HepG2 (cell line): ENCODE data around the gene SLC39A2. TPM values are rescaled to one million over a fixed set of nuclear protein-coding genes. Genes with fewer than 3 reads are reported as not detected.
A peak's percentile ranks its signal among the peaks of the same experiment; 100 is the strongest.

Experiments used
- AKNA ChIP-seq: sonication (generic); formaldehyde crosslinking; IDR thresholded peaks from 2 replicates; pipeline ENCODE4 v1.4.0; 2020; ENCODE audit warnings: missing genetic modification reagents, borderline replicate concordance
- ARHGAP35 ChIP-seq: sonication (generic); formaldehyde crosslinking; IDR thresholded peaks from 2 replicates; pipeline ENCODE4 v1.9.0; 2022; ENCODE audit warnings: mild to moderate bottlenecking, inconsistent platforms, moderate library complexity, missing genetic modification reagents, borderline replicate concordance
- BCL6 ChIP-seq: IDR thresholded peaks from 2 replicates; pipeline ENCODE4 v1.6.1; 2016; ENCODE audit warnings: missing genetic modification reagents, missing compliant biosample characterization
- CAMTA2 ChIP-seq: sonication (generic); formaldehyde crosslinking; IDR thresholded peaks from 2 replicates; pipeline ENCODE4 v1.4.0; 2020; ENCODE audit warnings: mild to moderate bottlenecking, missing genetic modification reagents, borderline replicate concordance
- CBFB ChIP-seq: sonication (generic); formaldehyde crosslinking; IDR thresholded peaks from 2 replicates; pipeline ENCODE4 v1.4.0; 2020; ENCODE audit warnings: missing genetic modification reagents
- FOXJ3 ChIP-seq: sonication (generic); formaldehyde crosslinking; IDR thresholded peaks from 2 replicates; pipeline ENCODE4 v1.4.0; 2020; ENCODE audit warnings: missing genetic modification reagents, mild to moderate bottlenecking, borderline replicate concordance
- HHEX ChIP-seq: IDR thresholded peaks from 2 replicates; pipeline ENCODE4 v1.6.1; 2016; ENCODE audit warnings: control low read depth
- MED1 ChIP-seq: sonication (generic); formaldehyde crosslinking; IDR thresholded peaks from 2 replicates; pipeline ENCODE4 v1.4.0; 2020; ENCODE audit warnings: missing genetic modification reagents
- NR2C2 ChIP-seq: sonication (generic); formaldehyde crosslinking; IDR thresholded peaks from 2 replicates; pipeline ENCODE4 v1.4.0; 2020; ENCODE audit warnings: missing genetic modification reagents, mild to moderate bottlenecking, moderate library complexity, borderline replicate concordance
- PHF8 ChIP-seq: sonication (generic); formaldehyde crosslinking; IDR thresholded peaks from 2 replicates; pipeline ENCODE4 v1.5.0; 2020; ENCODE audit warnings: missing genetic modification reagents
- SOX5 ChIP-seq: IDR thresholded peaks from 2 replicates; pipeline ENCODE4 v1.6.1; 2016; ENCODE audit warnings: borderline replicate concordance
- U2AF1 ChIP-seq: fragments of 200-400 bp; formaldehyde crosslinking; optimal IDR thresholded peaks from 2 replicates; pipeline ENCODE3; 2017; ENCODE audit warnings: mild to moderate bottlenecking, low read depth, low read length
- ZFP36 ChIP-seq: fragments of 150-350 bp; IDR thresholded peaks from 2 replicates; pipeline ENCODE4 v1.6.1; 2018; ENCODE audit warnings: borderline replicate concordance, low read length, low read depth; ENCODE audit not compliant: partially characterized antibody
- ZNF138 ChIP-seq: sonication (generic); formaldehyde crosslinking; IDR thresholded peaks from 2 replicates; pipeline ENCODE4 v1.5.0; 2020; ENCODE audit warnings: mild to moderate bottlenecking, low read depth, missing genetic modification reagents
- ZNF33A ChIP-seq: sonication (generic); formaldehyde crosslinking; IDR thresholded peaks from 2 replicates; pipeline ENCODE4 v1.5.1; 2020; ENCODE audit warnings: missing genetic modification reagents, mild to moderate bottlenecking, moderate library complexity, borderline replicate concordance
- ZNF629 ChIP-seq: sonication (generic); formaldehyde crosslinking; conservative IDR thresholded peaks from 2 replicates; pipeline ENCODE4 v1.5.0; 2020; ENCODE audit warnings: missing genetic modification reagents
- ZNF672 ChIP-seq: sonication (generic); formaldehyde crosslinking; IDR thresholded peaks from 2 replicates; pipeline ENCODE4 v1.8.1; 2022; ENCODE audit warnings: missing genetic modification reagents
- polyA plus RNA-seq, 8 experiments: library from polyadenylated mRNA; depleted of rRNA in 3 of 8; stranded (reverse) in 7 of 8; unstranded in 1 of 8; fragments of >200 nt; fragmentation: Illumina TruSeq in 4 of 8; extraction: Trizol in 4 of 8; gene quantifications; 2 replicates each; pipeline versions ENCODE4 v1.2.1 to v1.2.3, GENCODE V29; 2011 to 2016; ENCODE audit warnings: low read depth in 4 of 8, missing spikeins in 1 of 8, mixed read lengths in 1 of 8; ENCODE audit not compliant: insufficient read depth in 1 of 8
- total RNA-seq, 5 experiments: library from RNA; depleted of rRNA; stranded (reverse); fragments of >200 nt; fragmentation: Illumina TruSeq; extraction: Trizol; gene quantifications; 2 replicates each; pipeline ENCODE4 v1.2.3, GENCODE V29; 2016; ENCODE audit warnings: low read depth in 1 of 5
- TF ChIP-seq, protein P1 (sequence below): sonication (generic); formaldehyde crosslinking; IDR thresholded peaks from 2 replicates; pipeline ENCODE4 v1.9.0; 2021; ENCODE audit warnings: missing genetic modification reagents, mild to moderate bottlenecking, borderline replicate concordance
- TF ChIP-seq, protein P2 (sequence below): sonication (generic); formaldehyde crosslinking; IDR thresholded peaks from 2 replicates; pipeline ENCODE4 v1.5.0; 2020; ENCODE audit warnings: mild to moderate bottlenecking, missing genetic modification reagents, borderline replicate concordance

Gene SLC39A2
- total and polyA plus RNA-seq, 2 of the 13 experiments (the other 11 are each of a cell fraction or from before 2014, with no cell fraction given) = 0.08 to 0.11 TPM

DNA sequence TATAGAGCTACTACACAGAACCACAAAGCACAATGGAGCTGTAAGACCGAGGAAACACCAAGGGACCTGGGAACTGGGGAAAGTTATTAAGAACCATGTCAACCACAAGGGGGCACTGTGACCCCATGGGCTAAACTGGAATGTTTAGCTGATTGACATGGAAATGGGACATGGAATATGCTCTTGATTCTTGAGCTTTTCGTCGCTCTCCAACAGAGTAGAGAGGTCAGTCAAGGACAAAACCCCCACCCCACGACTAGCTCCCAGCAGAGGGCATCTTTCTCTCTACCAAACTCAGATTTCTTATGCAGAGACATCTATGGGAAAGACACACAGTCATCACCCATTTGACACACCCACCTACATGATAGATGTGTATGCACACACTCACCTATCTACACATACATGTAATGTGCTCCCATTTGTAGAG, 15.7 kb downstream of the SLC39A2 start (continued):
- TF ChIP-seq ZNF629 (CRISPR knock-in tag) = 0 out of 2 replicates have a peak, but pooled peaks have one; percentile 15
- TF ChIP-seq HHEX = peak; percentile 50; the same call in 1 of the 2 replicates
- no peak for TF ChIP-seq PHF8 (CRISPR knock-in tag)
- no peak for TF ChIP-seq CAMTA2 (CRISPR knock-in tag)
- TF ChIP-seq, protein P1, sequence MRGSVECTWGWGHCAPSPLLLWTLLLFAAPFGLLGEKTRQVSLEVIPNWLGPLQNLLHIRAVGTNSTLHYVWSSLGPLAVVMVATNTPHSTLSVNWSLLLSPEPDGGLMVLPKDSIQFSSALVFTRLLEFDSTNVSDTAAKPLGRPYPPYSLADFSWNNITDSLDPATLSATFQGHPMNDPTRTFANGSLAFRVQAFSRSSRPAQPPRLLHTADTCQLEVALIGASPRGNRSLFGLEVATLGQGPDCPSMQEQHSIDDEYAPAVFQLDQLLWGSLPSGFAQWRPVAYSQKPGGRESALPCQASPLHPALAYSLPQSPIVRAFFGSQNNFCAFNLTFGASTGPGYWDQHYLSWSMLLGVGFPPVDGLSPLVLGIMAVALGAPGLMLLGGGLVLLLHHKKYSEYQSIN = no peak
- peak; percentile 63 for TF ChIP-seq MED1 (CRISPR knock-in tag)
- TF ChIP-seq AKNA (CRISPR knock-in tag) = no peak
- TF ChIP-seq ZNF138 (CRISPR knock-in tag) = no peak
- TF ChIP-seq ZFP36 = no peak
- no peak for TF ChIP-seq FOXJ3 (CRISPR knock-in tag)
- no peak for TF ChIP-seq ARHGAP35 (CRISPR knock-in tag)
- TF ChIP-seq BCL6 = peak; percentile 54; the same call in 1 of the 2 replicates
- TF ChIP-seq CBFB = no peak
- no peak for TF ChIP-seq ZNF33A (CRISPR knock-in tag)
- TF ChIP-seq NR2C2 (CRISPR knock-in tag) = no peak
- TF ChIP-seq, protein P2, sequence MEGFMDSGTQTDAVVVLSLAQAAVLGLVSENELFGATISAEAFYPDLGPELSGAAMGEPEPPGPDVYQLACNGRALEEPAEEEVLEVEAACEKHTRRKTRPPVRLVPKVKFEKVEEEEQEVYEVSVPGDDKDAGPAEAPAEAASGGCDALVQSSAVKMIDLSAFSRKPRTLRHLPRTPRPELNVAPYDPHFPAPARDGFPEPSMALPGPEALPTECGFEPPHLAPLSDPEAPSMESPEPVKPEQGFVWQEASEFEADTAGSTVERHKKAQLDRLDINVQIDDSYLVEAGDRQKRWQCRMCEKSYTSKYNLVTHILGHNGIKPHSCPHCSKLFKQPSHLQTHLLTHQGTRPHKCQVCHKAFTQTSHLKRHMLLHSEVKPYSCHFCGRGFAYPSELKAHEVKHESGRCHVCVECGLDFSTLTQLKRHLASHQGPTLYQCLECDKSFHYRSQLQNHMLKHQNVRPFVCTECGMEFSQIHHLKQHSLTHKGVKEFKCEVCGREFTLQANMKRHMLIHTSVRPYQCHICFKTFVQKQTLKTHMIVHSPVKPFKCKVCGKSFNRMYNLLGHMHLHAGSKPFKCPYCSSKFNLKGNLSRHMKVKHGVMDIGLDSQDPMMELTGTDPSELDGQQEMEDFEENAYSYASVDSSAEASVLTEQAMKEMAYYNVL (CRISPR knock-in tag) = no peak
- no peak for TF ChIP-seq U2AF1
- 0 out of 2 replicates have a peak, but pooled peaks have one; percentile 21 for TF ChIP-seq SOX5 (CRISPR knock-in tag)
- TF ChIP-seq ZNF672 (CRISPR knock-in tag) = no peak
